Measurements from ENCODE around the gene ACSL6.

Gene ACSL6

GRCh38 chr5:132021654-132022053 lies 10.2 kb upstream of the ACSL6 start:
- no peaks in the 10 kb centered on the region for H3K9me3 ChIP-seq (ENCODE audit: severe bottlenecking)
- TF ChIP-seq, protein P1, sequence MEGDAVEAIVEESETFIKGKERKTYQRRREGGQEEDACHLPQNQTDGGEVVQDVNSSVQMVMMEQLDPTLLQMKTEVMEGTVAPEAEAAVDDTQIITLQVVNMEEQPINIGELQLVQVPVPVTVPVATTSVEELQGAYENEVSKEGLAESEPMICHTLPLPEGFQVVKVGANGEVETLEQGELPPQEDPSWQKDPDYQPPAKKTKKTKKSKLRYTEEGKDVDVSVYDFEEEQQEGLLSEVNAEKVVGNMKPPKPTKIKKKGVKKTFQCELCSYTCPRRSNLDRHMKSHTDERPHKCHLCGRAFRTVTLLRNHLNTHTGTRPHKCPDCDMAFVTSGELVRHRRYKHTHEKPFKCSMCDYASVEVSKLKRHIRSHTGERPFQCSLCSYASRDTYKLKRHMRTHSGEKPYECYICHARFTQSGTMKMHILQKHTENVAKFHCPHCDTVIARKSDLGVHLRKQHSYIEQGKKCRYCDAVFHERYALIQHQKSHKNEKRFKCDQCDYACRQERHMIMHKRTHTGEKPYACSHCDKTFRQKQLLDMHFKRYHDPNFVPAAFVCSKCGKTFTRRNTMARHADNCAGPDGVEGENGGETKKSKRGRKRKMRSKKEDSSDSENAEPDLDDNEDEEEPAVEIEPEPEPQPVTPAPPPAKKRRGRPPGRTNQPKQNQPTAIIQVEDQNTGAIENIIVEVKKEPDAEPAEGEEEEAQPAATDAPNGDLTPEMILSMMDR (IDR thresholded peaks at IDR 0.05; ENCODE audit: low read depth, low read length), result no peak
- no peaks in the 10 kb centered on the region for H3K27me3 ChIP-seq (ENCODE audit: insufficient read depth, low read depth, severe bottlenecking)
- no peak overlapping the region for H3K27ac ChIP-seq
- no peak for DNase-seq
- H3K36me3 ChIP-seq, result no peaks in the 10 kb centered on the region
- no peak overlapping the region for H3K4me3 ChIP-seq (ENCODE audit: low read depth, low read length)

- no peak overlapping the region for H3K27ac ChIP-seq
- no peak overlapping the region for H3K4me3 ChIP-seq (ENCODE audit: low read depth, low read length)
- no peaks in the 10 kb centered on the region for H3K9me3 ChIP-seq (ENCODE audit: severe bottlenecking)
- no peak for DNase-seq
- H3K36me3 ChIP-seq, result no peaks in the 10 kb centered on the region
- H3K27me3 ChIP-seq (ENCODE audit: insufficient read depth, low read depth, severe bottlenecking), result no peaks in the 10 kb centered on the region
- TF ChIP-seq, protein P1 (IDR thresholded peaks at IDR 0.05; ENCODE audit: low read depth, low read length), result no peak
Measured at GRCh38 chr5:132020568-132021339, 9.3 kb upstream of the ACSL6 start.

DNA sequence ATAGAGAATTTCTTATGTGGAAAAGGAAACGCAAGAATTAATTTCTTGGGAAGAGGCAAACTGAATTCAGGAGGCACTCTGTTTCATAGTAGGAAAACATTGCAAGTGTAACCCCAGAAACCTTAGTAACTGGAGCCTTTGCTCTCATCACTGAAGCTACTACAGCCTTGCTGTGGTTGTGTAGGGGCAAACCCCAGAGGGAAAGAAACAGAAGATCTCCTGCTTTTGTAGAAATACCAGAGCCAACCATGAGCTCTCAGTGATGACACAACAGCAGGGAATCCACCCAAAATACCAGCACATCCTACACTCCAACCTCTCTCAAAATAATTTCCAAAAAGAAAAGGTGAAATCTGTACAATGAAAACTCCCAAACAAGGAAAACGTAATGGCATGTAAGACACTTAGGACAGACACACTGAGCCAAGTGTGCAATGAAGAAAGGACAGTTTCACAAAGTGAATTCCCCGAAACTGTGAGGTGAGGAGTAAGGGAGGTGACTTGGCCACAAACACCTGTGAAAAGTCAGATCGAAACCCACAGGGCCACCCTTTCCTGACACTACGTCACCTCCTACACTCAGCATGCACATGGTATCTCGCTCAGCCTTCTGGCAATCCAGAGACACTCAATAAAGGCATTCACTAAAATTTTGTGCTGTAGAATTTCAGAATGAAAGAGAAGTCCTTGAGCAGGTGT lies 8.5 kb upstream of the ACSL6 start:
- H3K27me3 ChIP-seq (ENCODE audit: insufficient read depth, low read depth, severe bottlenecking), result no peaks in the 10 kb centered on the region
- H3K36me3 ChIP-seq, result no peaks in the 10 kb centered on the region
- no peak overlapping the region for H3K4me3 ChIP-seq (ENCODE audit: low read depth, low read length)
- H3K27ac ChIP-seq, result no peak overlapping the region
- H3K9me3 ChIP-seq (ENCODE audit: severe bottlenecking), result no peaks in the 10 kb centered on the region
- TF ChIP-seq, protein P1 (IDR thresholded peaks at IDR 0.05; ENCODE audit: low read depth, low read length), result no peak
- no peak for DNase-seq

DNA sequence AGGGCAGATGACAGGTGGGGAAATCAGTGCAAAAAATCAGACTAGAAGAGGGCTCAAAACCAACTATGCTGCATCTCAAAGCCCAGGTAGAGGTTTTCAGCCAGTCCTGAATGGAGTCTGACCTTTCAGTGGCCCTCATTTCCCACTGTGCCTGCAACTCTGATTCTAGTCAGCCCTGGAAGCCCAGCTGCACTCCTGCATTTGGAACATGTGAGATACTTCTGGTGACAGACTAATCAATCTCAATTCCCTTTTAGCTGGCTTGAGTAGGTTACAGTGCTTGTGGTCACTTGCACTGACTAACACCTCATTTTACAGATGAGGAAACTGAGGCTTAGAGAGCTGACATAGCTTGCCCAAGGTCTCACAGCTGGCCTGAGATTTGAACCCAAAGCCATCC lies 7.9 kb upstream of the ACSL6 start:
- H3K9me3 ChIP-seq (ENCODE audit: severe bottlenecking), result no peaks in the 10 kb centered on the region
- DNase-seq, result no peak
- TF ChIP-seq, protein P1 (IDR thresholded peaks at IDR 0.05; ENCODE audit: low read depth, low read length), result no peak
- no peaks in the 10 kb centered on the region for H3K36me3 ChIP-seq
- no peaks in the 10 kb centered on the region for H3K27me3 ChIP-seq (ENCODE audit: insufficient read depth, low read depth, severe bottlenecking)
- no peak overlapping the region for H3K27ac ChIP-seq
- H3K4me3 ChIP-seq (ENCODE audit: low read depth, low read length), result no peak overlapping the region

- TF ChIP-seq, protein P1 (IDR thresholded peaks at IDR 0.05; ENCODE audit: low read depth, low read length), result no peak
- no peaks in the 10 kb centered on the region for H3K36me3 ChIP-seq
- DNase-seq, result peak; percentile 2
- no peak overlapping the region for H3K4me3 ChIP-seq (ENCODE audit: low read depth, low read length)
- no peaks in the 10 kb centered on the region for H3K9me3 ChIP-seq (ENCODE audit: severe bottlenecking)
- H3K27ac ChIP-seq, result no peak overlapping the region
- H3K27me3 ChIP-seq (ENCODE audit: insufficient read depth, low read depth, severe bottlenecking), result no peaks in the 10 kb centered on the region
Measured at GRCh38 chr5:132017738-132018625, 6.5 kb upstream of the ACSL6 start.

Measured in WERI-Rb-1 (cell line).